Right lobe of liver (tissue), 6 donors: Measurements from ENCODE around the gene BMF. TPM values are rescaled to one million over a fixed set of nuclear protein-coding genes. Genes with fewer than 3 reads are reported as not detected.

Experiments used
- ATAC-seq, 4 donors: fragments of 200-7000 bp; cut with Tn5 transposase; one replicate each; pipeline ENCODE4 v1.9.1; 2020; ENCODE audit warnings: mild to moderate bottlenecking in 4 of 4, moderate library complexity in 4 of 4
- DNase-seq, 3 donors: peaks; one replicate each; pipeline ENCODE4 v3.0.0-alpha.2; 2020
- H3K27ac ChIP-seq, 3 donors: fragments of 200-600 bp; one replicate each; pipeline ENCODE4 v1.8.0; 2022
- H3K27me3 ChIP-seq, 2 donors: fragments of 200-600 bp; one replicate each; pipeline ENCODE4 v1.8.0; 2022
- H3K36me3 ChIP-seq, 4 donors: fragments of 200-600 bp; sonication (generic) in 1 of 4; one replicate each; pipeline versions ENCODE4 v1.5.1 to v1.8.0; 2017 to 2022; ENCODE audit warnings: control low read depth in 1 of 4
- H3K4me1 ChIP-seq, 4 donors: fragments of 200-600 bp; sonication (generic) in 1 of 4; one replicate each; pipeline versions ENCODE4 v1.5.1 to v1.8.0; 2017 to 2022; ENCODE audit warnings: control low read depth in 1 of 4
- H3K4me3 ChIP-seq, 3 donors: fragments of 200-600 bp; one replicate each; pipeline ENCODE4 v1.8.0; 2022
- H3K9me3 ChIP-seq, 4 donors: fragments of 200-600 bp; sonication (generic) in 1 of 4; one replicate each; pipeline versions ENCODE4 v1.5.1 to v1.8.0; 2017 to 2022; ENCODE audit warnings: control low read depth in 1 of 4
- CTCF ChIP-seq, 4 donors: fragments of 200-600 bp in 3 of 4; fragments of 450-650 bp in 1 of 4; IDR thresholded peaks; one replicate each; pipeline versions ENCODE4 v1.5.1 to v1.8.0; 2016 to 2022; ENCODE audit warnings: antibody characterized with exemption in 4 of 4, mild to moderate bottlenecking in 2 of 4
- POLR2A ChIP-seq: fragments of 450-650 bp; IDR thresholded peaks from one replicate; pipeline ENCODE4 v1.6.1; 2017; ENCODE audit warnings: antibody characterized with exemption, mild to moderate bottlenecking
- WGBS: methylation state at CpG from one replicate; pipeline ENCODE4 v1.1.6; 2018; ENCODE audit warnings: low coverage, low lambda C conversion rate; ENCODE audit not compliant: insufficient coverage; ENCODE audit errors: missing lambda C conversion rate; 5-methylcytosine and 5-hydroxymethylcytosine counted together
- intact Hi-C, 2 donors: fragments of 100-400 bp; cut with DNase I; formaldehyde crosslinking; loops; one replicate each; pipeline versions ENCODE4 v1.11.2 to v1.14.1; 2022
- total RNA-seq, 6 experiments: library from RNA; depleted of rRNA in 2 of 6; stranded (reverse); fragments of >200 nt in 2 of 6; fragmentation: NEBNext Ultra II Directional in 3 of 6; extraction: Animal tissue kit (Norgen Biotek cat#: 25700) in 3 of 6; gene quantifications; one replicate each; pipeline versions ENCODE4 v1.1.0 to v1.2.4, GENCODE V29; 2016 to 2023
- donor health status: DM: no; HTN: yes; CAD: no.
- donor health status: DM: no; HTN: no; CAD: no.
- donor health status: DM: no; HTN: no; CAD: no.
- donor health status: DM: no; HTN: yes; CAD: no.
- donor health status: DM: no; HTN: yes; CAD: no.

Gene BMF
- total RNA-seq, 6 experiments from 2014 or later: 1.7 to 7.3 (median 3.4) TPM

DNA sequence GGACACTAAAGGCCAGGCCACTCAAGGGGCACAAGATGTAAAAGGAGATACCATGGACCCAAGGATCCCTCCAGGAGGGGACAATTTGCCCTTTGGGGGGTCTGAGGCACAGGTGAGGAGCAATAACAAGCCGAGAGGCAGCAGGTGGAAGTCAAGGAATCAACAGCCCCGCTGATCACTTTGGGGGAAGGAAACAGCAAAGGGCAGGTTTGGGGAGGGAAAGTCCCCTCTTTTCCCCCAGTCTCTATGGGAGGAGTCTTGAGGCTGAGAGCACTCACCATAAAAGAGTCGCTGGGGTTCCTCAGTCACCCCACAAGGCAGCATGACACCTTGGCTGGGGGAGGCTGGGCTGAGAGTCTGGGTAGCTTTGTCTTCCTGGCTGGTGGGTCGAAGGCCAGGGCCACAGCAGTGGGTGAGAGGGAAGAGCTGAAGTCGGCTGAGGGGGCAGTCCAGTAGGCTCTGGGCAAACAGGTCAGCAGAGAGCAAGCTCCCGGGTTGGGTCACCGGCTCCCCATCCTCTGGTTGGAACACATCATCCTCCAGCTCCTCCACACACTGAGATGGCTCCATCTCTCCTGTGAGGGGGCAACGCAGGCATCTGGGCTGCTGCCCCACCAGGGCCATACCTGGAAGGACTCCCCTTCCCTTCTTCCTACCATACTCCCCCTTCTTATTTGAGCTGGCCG is 3.0 kb downstream of the BMF start:
- Histone ChIP-seq H3K27me3 (no peaks in the 10 kb centered on the region), H3K27ac (peak overlapping the region in 2 of 3 donors; percentile 8 to 36), H3K4me1 (peaks cover 0 to 74% (median 34%) of the 10 kb centered on the region in 4 donors), H3K4me3 (no peak overlapping the region), H3K36me3 (no peaks in the 10 kb centered on the region), H3K9me3 (no peaks in the 10 kb centered on the region)
- TF ChIP-seq POLR2A: no peak
- no peak for TF ChIP-seq CTCF (IDR thresholded peaks at IDR 0.05)
- WGBS: 83% methylated on average over 2 of the region's 9 CpGs
- ATAC-seq (no peak), DNase-seq (no peak)
- intact Hi-C loops: loop anchor here in 1 of 2 donors (10.0 kb wide), 1 partner anchor 61 kb away; no protein-coding TSS in a partner anchor

DNA sequence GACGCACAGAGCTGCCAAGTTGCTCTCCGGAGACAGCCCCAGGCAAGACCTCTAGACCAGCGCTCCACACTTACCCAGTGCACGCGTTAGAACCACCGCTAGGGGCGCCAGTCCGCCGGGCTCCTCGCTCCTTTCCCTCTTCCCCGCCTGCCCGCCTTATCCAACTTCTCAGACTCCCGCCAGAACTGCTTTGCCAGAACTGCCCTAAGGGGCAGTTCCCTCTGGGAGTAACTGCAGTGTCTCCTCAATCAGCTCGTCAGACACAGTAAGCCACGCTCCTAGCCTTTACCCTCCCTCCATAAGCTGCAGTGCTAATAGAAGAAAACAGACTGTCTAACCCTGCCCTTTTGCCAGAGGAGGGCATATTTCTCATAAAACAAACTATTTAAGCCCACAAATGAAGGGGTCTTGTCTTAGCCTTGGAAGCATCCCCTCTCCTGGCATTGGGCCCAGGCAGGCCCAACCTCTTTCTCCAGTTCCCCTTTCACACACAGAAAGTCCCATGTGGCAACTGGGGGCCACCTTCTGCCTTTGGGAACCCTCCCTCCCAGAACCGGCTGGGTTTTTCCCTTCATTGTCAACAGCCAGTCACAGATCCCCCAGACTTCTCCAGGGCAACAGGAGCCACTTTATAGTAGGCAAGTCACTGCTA is 3.7 kb downstream of the BMF start:
- intact Hi-C loops: loop anchor here in 1 of 2 donors (10.0 kb wide), 1 partner anchor 60 kb away; no protein-coding TSS in a partner anchor
- Histone ChIP-seq H3K27me3 (no peaks in the 10 kb centered on the region), H3K4me3 (no peak overlapping the region), H3K9me3 (no peaks in the 10 kb centered on the region), H3K36me3 (no peaks in the 10 kb centered on the region), H3K27ac (peak overlapping the region in 1 of 3 donors; percentile 8), H3K4me1 (peaks cover 0 to 81% (median 38%) of the 10 kb centered on the region in 4 donors)
- TF ChIP-seq POLR2A: no peak
- peak; percentile 66 to 98 (median 92) for TF ChIP-seq CTCF (IDR thresholded peaks at IDR 0.05)
- peak; percentile 85 to 87 (median 85) for DNase-seq
- 9% methylated on average over 13 of the region's 16 CpGs for WGBS
- peak; percentile 19 to 35 (median 32) for ATAC-seq

- no peak overlapping the region for H3K4me3 ChIP-seq
- H3K9me3 ChIP-seq: no peaks in the 10 kb centered on the region
- TF ChIP-seq CTCF (IDR thresholded peaks at IDR 0.05) (no peak), POLR2A (no peak)
- H3K4me1 ChIP-seq: peaks cover 0 to 86% (median 40%) of the 10 kb centered on the region in 4 donors
- 66% methylated on average over 6 of the region's 8 CpGs for WGBS
- DNase-seq (no peak), ATAC-seq (no peak)
- no peaks in the 10 kb centered on the region for H3K36me3 ChIP-seq
- no peaks in the 10 kb centered on the region for H3K27me3 ChIP-seq
- no peak overlapping the region for H3K27ac ChIP-seq
- intact Hi-C loops: loop anchor here in 1 of 2 donors (10.0 kb wide), 1 partner anchor 60 kb away; no protein-coding TSS in a partner anchor
Observed at GRCh38 chr15:40104296-40104864, 4.3 kb downstream of the BMF start.

DNA sequence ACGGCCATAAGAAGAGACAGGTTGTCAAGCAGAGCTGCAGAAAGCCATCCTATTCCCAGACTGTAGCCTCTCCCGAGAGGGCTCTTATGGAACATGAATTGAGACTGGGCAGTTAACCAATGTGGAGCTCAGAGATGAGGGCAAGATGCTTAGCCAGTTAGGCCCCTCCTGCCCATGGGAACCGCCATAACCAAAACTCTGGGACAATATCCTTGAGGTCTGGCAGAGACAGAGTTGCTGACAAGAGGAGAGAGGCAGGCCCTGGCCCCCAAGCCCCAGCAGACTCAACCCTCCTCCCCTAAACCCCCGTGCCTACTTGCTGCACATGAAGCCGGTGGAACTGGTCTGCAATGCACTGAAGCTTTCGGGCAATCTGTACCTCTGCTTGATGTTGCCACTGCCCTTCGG is 4.8 kb downstream of the BMF start:
- ATAC-seq (no peak), DNase-seq (no peak)
- Histone ChIP-seq H3K4me1 (peaks cover 0 to 88% (median 41%) of the 10 kb centered on the region in 4 donors), H3K4me3 (no peak overlapping the region), H3K27ac (no peak overlapping the region), H3K36me3 (no peaks in the 10 kb centered on the region), H3K9me3 (no peaks in the 10 kb centered on the region), H3K27me3 (no peaks in the 10 kb centered on the region)
- TF ChIP-seq POLR2A (no peak), CTCF (IDR thresholded peaks at IDR 0.05) (no peak)
- intact Hi-C loops: loop anchor here in 1 of 2 donors (10.0 kb wide), 1 partner anchor 59 kb away; no protein-coding TSS in a partner anchor
- WGBS: 38% methylated on average over 2 of the region's 7 CpGs
